ENCODE measurements around the gene PHOSPHO2. TPM values are rescaled to one million over a fixed set of nuclear protein-coding genes. Genes with fewer than 3 reads are reported as not detected.

Gene PHOSPHO2
- total and polyA plus RNA-seq, 9 of the 15 experiments (the other 6 are each of a cell fraction or from before 2014, with no cell fraction given) = 7.8 to 19.1 (median 11.7) TPM

DNA sequence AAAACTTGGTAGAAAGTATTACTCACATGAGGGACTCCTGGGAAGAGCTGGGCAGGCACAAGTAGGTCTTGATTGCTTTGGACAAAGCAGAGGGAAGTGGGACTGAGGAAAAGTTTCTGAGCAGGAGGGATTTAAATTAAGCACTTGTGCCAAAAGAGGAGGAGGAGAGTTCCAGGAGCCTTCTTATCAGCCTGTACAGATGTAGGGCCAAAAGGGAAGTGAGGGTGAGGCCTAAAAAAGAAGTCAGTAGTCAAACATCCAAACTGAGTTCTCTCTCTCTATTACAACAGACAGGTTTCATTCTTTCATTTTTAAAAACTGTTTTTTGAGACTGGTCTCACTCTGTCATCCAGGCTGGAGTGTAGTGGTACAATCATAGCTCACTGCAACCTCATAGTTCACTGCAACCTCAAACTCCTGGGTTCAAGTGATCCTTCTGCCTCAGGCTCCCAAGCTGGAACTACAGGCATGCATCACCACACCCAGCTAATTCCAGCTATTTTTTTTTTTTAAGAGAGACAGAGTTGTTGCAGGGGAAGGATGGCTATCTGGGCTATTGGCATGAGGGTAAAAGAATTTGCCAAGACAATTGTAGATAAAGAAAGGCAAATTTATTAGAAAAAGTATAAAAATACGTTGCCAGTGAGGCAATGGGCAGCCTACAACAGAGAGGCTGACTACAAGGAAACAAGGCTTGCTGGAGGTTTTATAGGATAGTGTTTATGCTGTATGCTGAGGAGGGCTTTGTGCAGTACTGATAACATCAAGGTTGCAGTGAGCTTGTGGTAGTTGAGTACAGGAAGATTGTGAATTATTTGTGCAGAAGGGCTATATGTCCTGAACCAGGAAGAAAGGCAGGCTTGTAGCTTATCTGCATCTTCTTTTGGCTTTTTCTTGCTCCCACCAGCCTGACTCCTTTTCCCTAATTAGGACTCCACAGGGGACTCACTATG lies 29.0 kb upstream of the PHOSPHO2 start (continued):
- TF ChIP-seq ZNF511 (CRISPR knock-in tag; IDR thresholded peaks at IDR 0.05) = no peak
- TF ChIP-seq CXXC5 (CRISPR knock-in tag; IDR thresholded peaks at IDR 0.05) = peak; percentile 44
- TF ChIP-seq FOXA3 (CRISPR knock-in tag; conservative IDR thresholded peaks at IDR 0.05 in 1 of 2, IDR thresholded peaks at IDR 0.05 in 1 of 2) = no peak
- peak; percentile 50 for TF ChIP-seq CHD4 (IDR thresholded peaks at IDR 0.05; ENCODE audit: insufficient read depth, insufficient replicate concordance, low read depth, low read length, poor library complexity, severe bottlenecking)
- TF ChIP-seq, protein P1, sequence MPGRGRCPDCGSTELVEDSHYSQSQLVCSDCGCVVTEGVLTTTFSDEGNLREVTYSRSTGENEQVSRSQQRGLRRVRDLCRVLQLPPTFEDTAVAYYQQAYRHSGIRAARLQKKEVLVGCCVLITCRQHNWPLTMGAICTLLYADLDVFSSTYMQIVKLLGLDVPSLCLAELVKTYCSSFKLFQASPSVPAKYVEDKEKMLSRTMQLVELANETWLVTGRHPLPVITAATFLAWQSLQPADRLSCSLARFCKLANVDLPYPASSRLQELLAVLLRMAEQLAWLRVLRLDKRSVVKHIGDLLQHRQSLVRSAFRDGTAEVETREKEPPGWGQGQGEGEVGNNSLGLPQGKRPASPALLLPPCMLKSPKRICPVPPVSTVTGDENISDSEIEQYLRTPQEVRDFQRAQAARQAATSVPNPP (IDR thresholded peaks at IDR 0.05; ENCODE audit: borderline replicate concordance, insufficient read depth, insufficient read length) = no peak
- TF ChIP-seq POU5F1 (IDR thresholded peaks at IDR 0.05; ENCODE audit: borderline replicate concordance, low read depth, low read length, partially characterized antibody) = no peak
- no peak for TF ChIP-seq NCOA4 (IDR thresholded peaks at IDR 0.05; ENCODE audit: partially characterized antibody)
- TF ChIP-seq RBM25 (IDR thresholded peaks at IDR 0.05; ENCODE audit: low read depth, low read length, severe bottlenecking) = no peak
- TF ChIP-seq SIRT6 (IDR thresholded peaks at IDR 0.05; ENCODE audit: low read depth, low read length) = no peak
- no peak for TF ChIP-seq ZNF253 (CRISPR knock-in tag; conservative IDR thresholded peaks at IDR 0.05)
- TF ChIP-seq, protein P2, sequence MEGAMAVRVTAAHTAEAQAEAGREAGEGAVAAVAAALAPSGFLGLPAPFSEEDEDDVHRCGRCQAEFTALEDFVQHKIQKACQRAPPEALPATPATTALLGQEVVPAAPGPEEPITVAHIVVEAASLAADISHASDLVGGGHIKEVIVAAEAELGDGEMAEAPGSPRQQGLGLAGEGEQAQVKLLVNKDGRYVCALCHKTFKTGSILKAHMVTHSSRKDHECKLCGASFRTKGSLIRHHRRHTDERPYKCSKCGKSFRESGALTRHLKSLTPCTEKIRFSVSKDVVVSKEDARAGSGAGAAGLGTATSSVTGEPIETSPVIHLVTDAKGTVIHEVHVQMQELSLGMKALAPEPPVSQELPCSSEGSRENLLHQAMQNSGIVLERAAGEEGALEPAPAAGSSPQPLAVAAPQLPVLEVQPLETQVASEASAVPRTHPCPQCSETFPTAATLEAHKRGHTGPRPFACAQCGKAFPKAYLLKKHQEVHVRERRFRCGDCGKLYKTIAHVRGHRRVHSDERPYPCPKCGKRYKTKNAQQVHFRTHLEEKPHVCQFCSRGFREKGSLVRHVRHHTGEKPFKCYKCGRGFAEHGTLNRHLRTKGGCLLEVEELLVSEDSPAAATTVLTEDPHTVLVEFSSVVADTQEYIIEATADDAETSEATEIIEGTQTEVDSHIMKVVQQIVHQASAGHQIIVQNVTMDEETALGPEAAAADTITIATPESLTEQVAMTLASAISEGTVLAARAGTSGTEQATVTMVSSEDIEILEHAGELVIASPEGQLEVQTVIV (CRISPR knock-in tag; IDR thresholded peaks at IDR 0.05; ENCODE audit: borderline replicate concordance) = no peak
- TF ChIP-seq ZNF263 (CRISPR knock-in tag; IDR thresholded peaks at IDR 0.05; ENCODE audit: borderline replicate concordance) = peak; percentile 75; the same call in 1 of the 2 replicates
- peak; percentile 81 for TF ChIP-seq KLF16 (IDR thresholded peaks at IDR 0.05)
- TF ChIP-seq, protein P3, sequence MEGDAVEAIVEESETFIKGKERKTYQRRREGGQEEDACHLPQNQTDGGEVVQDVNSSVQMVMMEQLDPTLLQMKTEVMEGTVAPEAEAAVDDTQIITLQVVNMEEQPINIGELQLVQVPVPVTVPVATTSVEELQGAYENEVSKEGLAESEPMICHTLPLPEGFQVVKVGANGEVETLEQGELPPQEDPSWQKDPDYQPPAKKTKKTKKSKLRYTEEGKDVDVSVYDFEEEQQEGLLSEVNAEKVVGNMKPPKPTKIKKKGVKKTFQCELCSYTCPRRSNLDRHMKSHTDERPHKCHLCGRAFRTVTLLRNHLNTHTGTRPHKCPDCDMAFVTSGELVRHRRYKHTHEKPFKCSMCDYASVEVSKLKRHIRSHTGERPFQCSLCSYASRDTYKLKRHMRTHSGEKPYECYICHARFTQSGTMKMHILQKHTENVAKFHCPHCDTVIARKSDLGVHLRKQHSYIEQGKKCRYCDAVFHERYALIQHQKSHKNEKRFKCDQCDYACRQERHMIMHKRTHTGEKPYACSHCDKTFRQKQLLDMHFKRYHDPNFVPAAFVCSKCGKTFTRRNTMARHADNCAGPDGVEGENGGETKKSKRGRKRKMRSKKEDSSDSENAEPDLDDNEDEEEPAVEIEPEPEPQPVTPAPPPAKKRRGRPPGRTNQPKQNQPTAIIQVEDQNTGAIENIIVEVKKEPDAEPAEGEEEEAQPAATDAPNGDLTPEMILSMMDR (IDR thresholded peaks at IDR 0.05 in 2 of 3, conservative IDR thresholded peaks at IDR 0.05 in 1 of 3; ENCODE audit: insufficient read depth in 2 of 3, low read depth in 1 of 3, low read length in 3 of 3) = 0 out of 6 replicates have a peak, but pooled peaks of 1 of the 3 experiments have one; percentile 8
- TF ChIP-seq CAMTA2 (CRISPR knock-in tag; conservative IDR thresholded peaks at IDR 0.05) = no peak
- no peak for TF ChIP-seq STAT5B (CRISPR knock-in tag; IDR thresholded peaks at IDR 0.05)
- TF ChIP-seq ESRRA (IDR thresholded peaks at IDR 0.05; ENCODE audit: borderline replicate concordance, low read depth) = no peak; the same call in 1 of the 2 replicates
- TF ChIP-seq FOXA1 (IDR thresholded peaks at IDR 0.05; ENCODE audit: borderline replicate concordance) = no peak
- TF ChIP-seq MIER1 (IDR thresholded peaks at IDR 0.05; ENCODE audit: low read depth) = no peak
